ENCODE data around the gene PPP1R3A. TPM values are rescaled to one million over a fixed set of nuclear protein-coding genes. Genes with fewer than 3 reads are reported as not detected.

PPP1R3A gene
- total RNA-seq (2022; extraction: Qiagen RNA extraction; ENCODE audit: low read depth), result not detected in 5 replicates

GRCh38 chr7:113918946-113919345 is at the start of gene PPP1R3A:
Gene PPP1R3A, minus strand, starts transcription at chr7:113919009. Its CDS starts 13 bp downstream, at chr7:113918996.

Data from A549 treated with RU486 at 1 μM for 4 hours (cell line).